ENCODE results near the gene RFC1. TPM values are rescaled to one million over a fixed set of nuclear protein-coding genes. Genes with fewer than 3 reads are reported as not detected.
A peak's percentile ranks its signal among the peaks of the same experiment; 100 is the strongest.

Gene RFC1
- total and polyA plus RNA-seq, 7 donors = 6.7 to 21.0 (median 15.8) TPM

DNA sequence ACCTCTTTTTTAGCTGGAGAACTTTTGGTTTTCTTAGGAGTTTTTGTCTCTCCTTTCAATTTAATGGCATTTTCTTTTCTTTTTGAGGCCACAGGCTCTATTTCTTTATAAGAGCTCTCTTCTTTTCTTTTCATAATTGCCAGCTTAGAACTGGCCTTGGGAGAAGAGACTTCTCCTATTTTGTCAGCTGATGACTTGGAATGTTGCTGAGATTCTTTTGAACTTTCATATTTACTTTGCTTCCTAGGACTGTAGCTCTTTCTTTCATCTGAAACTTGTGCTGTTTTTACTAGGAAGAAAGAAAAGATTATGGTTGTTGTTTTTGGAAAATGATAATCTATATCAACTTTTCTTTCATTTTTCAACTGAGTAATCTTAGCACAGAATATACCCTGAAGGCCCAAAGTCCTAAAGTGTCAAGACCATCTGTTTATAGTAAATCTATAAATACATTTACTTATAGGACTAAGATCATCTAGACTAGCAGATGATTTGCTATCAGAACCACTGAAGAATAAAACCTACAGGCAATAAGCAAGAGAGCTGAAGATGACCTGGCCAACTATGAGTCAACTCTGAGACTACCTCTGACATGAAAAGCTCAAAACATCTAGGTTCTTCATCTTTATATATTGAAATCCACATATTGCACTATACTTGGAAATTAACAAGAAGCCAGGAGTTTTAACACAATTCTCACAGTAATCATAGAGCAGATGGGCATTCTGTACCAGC lies 45.6 kb downstream of the RFC1 start:
- Histone ChIP-seq H3K4me1 (no peaks in the 10 kb centered on the region), H3K36me3 (ENCODE audit: insufficient read depth in 1 of 2, low read depth in 1 of 2) (peaks cover 6 to 58% of the 10 kb centered on the region in 2 donors), H3K27me3 (ENCODE audit: insufficient read depth in 3 of 3, low read length in 2 of 3) (no peaks in the 10 kb centered on the region), H3K27ac (no peak overlapping the region), H3K4me3 (no peak overlapping the region), H3K9me3 (no peaks in the 10 kb centered on the region)
- intact Hi-C loops (cut with DNase I) = no loop called here
- ATAC-seq (no peak), DNase-seq (no peak)
- TF ChIP-seq, protein P1, sequence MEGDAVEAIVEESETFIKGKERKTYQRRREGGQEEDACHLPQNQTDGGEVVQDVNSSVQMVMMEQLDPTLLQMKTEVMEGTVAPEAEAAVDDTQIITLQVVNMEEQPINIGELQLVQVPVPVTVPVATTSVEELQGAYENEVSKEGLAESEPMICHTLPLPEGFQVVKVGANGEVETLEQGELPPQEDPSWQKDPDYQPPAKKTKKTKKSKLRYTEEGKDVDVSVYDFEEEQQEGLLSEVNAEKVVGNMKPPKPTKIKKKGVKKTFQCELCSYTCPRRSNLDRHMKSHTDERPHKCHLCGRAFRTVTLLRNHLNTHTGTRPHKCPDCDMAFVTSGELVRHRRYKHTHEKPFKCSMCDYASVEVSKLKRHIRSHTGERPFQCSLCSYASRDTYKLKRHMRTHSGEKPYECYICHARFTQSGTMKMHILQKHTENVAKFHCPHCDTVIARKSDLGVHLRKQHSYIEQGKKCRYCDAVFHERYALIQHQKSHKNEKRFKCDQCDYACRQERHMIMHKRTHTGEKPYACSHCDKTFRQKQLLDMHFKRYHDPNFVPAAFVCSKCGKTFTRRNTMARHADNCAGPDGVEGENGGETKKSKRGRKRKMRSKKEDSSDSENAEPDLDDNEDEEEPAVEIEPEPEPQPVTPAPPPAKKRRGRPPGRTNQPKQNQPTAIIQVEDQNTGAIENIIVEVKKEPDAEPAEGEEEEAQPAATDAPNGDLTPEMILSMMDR (IDR thresholded peaks at IDR 0.05) = no peak

DNA sequence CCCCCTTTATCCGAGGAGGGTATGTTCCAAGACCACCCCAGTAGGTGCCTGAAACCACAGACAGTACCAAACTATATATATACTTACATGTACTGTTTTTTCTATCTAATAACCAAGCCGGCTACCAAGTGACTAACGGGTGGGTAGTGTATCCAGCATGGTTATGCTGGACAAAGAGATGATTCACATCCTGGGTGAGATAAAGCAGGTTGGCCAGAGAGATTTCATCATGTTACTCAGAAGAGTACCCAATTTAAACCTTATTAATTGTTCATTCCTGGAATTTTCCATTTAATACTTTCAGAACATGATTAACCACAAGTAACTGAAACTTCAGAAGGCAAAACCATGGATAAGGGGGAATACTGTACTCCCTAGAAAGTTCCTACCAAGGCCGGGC lies 46.5 kb downstream of the RFC1 start:
- Histone ChIP-seq H3K27me3 (ENCODE audit: insufficient read depth in 3 of 3, low read length in 2 of 3) (no peaks in the 10 kb centered on the region), H3K4me1 (no peaks in the 10 kb centered on the region), H3K4me3 (no peak overlapping the region), H3K36me3 (ENCODE audit: insufficient read depth in 1 of 2, low read depth in 1 of 2) (peaks cover 4 to 60% of the 10 kb centered on the region in 2 donors), H3K27ac (no peak overlapping the region), H3K9me3 (no peaks in the 10 kb centered on the region)
- TF ChIP-seq, protein P1 (IDR thresholded peaks at IDR 0.05) = no peak
- 87 to 97% (median 94%) methylated on average over 4 of the region's 4 CpGs for WGBS, 3 donors
- DNase-seq (no peak), ATAC-seq (no peak)
- intact Hi-C loops (cut with DNase I) = no loop called here

DNA sequence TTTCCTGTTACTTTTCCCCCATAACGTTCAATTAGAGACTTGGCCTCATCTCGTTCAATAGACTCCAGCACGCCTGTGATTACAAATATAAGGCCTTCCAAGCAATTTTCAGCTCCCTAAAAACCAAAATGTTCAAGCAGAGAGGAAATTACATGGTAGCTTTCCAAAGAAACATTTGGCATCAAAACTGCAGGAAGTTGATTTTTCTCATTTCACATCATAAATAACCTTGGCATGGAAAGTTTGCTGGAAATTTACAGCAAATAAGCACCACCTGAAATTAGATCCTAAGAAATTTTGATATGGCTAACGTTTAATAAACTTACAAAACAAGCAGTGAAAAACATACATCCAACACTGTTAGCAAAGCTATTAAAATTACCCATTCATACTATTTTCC lies 53.3 kb downstream of the RFC1 start:
- 20 to 37% (median 35%) methylated on average over 4 of the region's 4 CpGs for WGBS, 3 donors
- intact Hi-C loops (cut with DNase I) = no loop called here
- Histone ChIP-seq H3K36me3 (ENCODE audit: insufficient read depth in 1 of 2, low read depth in 1 of 2) (peaks cover 8 to 73% of the 10 kb centered on the region in 2 donors), H3K4me1 (no peaks in the 10 kb centered on the region), H3K4me3 (no peak overlapping the region), H3K9me3 (no peaks in the 10 kb centered on the region), H3K27ac (no peak overlapping the region), H3K27me3 (ENCODE audit: insufficient read depth in 3 of 3, low read length in 2 of 3) (no peaks in the 10 kb centered on the region)
- ATAC-seq = no peak
- DNase-seq = no peak
- TF ChIP-seq, protein P1 (IDR thresholded peaks at IDR 0.05) = no peak

DNA sequence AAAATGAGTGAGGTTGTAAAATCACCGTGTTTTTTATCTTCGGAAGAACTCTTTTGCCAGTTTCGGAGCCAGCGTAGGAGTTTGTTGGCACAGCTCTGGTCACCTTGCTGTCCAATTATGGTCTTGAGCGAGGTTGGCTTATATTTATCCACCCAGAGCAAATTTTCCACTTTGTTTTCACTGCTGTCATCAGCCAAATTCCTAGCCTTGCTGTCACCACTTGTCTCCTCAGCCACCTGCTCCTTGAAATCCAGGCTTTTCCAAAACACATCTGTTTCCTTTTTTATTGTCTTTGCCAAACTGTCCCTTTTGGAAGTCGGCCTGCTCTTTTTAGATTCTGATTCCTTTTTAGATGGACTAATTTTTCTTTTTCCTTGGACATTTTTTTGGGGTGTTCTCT lies 57.6 kb downstream of the RFC1 start:
- 42 to 47% (median 47%) methylated on average over 6 of the region's 6 CpGs for WGBS, 3 donors
- Histone ChIP-seq H3K4me1 (no peaks in the 10 kb centered on the region), H3K27ac (peak overlapping the region; percentile 17), H3K4me3 (no peak overlapping the region), H3K27me3 (ENCODE audit: insufficient read depth in 3 of 3, low read length in 2 of 3) (no peaks in the 10 kb centered on the region), H3K36me3 (ENCODE audit: insufficient read depth in 1 of 2, low read depth in 1 of 2) (peaks cover 8 to 74% of the 10 kb centered on the region in 2 donors), H3K9me3 (no peaks in the 10 kb centered on the region)
- DNase-seq (no peak), ATAC-seq (peak in 2 of 4 donors; percentile 35 to 44)
- intact Hi-C loops (cut with DNase I) = no loop called here
- TF ChIP-seq, protein P1 (IDR thresholded peaks at IDR 0.05) = no peak

Data from psoas muscle (tissue), 8 donors.